HEK293T (cell line): Measurements from ENCODE around the gene GIMAP4.

ENCODE experiments used
- BHLHE40 ChIP-seq: fragments of 450-650 bp; IDR thresholded peaks from 2 replicates; pipeline ENCODE4 v1.6.1; 2016; ENCODE audit warnings: mild to moderate bottlenecking, moderate library complexity, borderline replicate concordance
- FOXA1 ChIP-seq: fragments of 450-650 bp; IDR thresholded peaks from 2 replicates; pipeline ENCODE4 v1.6.1; 2016; ENCODE audit warnings: mild to moderate bottlenecking
- FOXM1 ChIP-seq: fragments of 450-650 bp; IDR thresholded peaks from 2 replicates; pipeline ENCODE4 v1.6.1; 2017; ENCODE audit warnings: mild to moderate bottlenecking, borderline replicate concordance
- HDGF ChIP-seq: fragments of 450-650 bp; IDR thresholded peaks from 2 replicates; pipeline ENCODE4 v1.6.1; 2017; ENCODE audit warnings: antibody characterized with exemption, borderline replicate concordance
- NFRKB ChIP-seq: fragments of 450-650 bp; IDR thresholded peaks from 2 replicates; pipeline ENCODE4 v1.6.1; 2016; ENCODE audit warnings: mild to moderate bottlenecking, moderate library complexity
- SP1 ChIP-seq: fragments of 450-650 bp; IDR thresholded peaks from 2 replicates; pipeline ENCODE4 v1.6.1; 2017

GRCh38 chr7:150519310-150519709, 47.9 kb upstream of the GIMAP4 start:
- TF ChIP-seq FOXM1 (no peak), NFRKB (no peak), FOXA1 (no peak), HDGF (no peak), BHLHE40 (no peak), SP1 (no peak)
